ENCODE data around the gene RSPO4. TPM values are rescaled to one million over a fixed set of nuclear protein-coding genes. Genes with fewer than 3 reads are reported as not detected.
A peak's percentile ranks its signal among the peaks of the same experiment; 100 is the strongest.

Gene RSPO4
- total and polyA plus RNA-seq, 2 donors from 2014 or later, result 0.13 to 0.45 TPM

DNA sequence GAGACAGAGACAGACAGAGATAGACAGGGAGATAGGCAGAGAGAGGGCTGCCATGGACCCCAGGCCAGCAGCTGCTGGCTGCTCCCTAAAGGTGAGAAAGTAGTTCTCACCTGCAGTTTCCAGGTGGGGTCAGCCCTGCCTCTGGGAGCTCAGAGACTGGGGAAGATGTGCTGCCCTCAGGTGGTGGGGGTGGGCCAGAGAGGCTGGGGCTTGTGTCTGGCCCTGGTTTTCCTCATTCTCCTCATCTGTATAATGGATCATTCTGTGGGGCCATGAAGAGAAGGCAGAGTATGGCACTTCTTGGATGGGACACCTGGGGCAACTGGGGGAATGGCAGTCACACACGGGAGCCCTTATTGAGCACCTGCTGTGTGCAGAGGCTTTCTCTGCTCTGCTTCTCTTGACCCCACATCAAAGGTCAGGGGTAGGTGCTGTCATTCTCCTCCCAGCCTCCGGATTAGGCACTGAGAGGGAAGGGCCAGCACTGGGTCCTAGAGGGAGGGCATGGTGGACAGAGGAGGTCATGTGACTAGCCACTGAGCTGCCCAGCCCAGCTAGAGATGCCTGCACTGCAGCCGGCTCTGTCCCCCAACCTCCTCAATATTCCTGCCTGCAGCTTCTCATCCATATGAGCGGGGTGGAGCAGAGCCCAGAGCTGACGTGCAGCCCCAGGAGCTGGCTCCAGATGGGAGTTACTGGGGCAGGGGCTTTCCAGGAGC, 90.1 kb downstream of the RSPO4 start:
- H3K9me3 ChIP-seq (ENCODE audit: control insufficient read depth in 2 of 3, insufficient read depth in 1 of 3, low read length in 3 of 3), result no peaks in the 10 kb centered on the region
- H3K36me3 ChIP-seq (ENCODE audit: control insufficient read depth in 2 of 3, insufficient read depth in 3 of 3, low read length in 3 of 3), result no peaks in the 10 kb centered on the region
- H3K4me1 ChIP-seq (ENCODE audit: control insufficient read depth in 2 of 3, insufficient read depth in 2 of 3, low read depth in 1 of 3, low read length in 3 of 3), result no peaks in the 10 kb centered on the region
- no peak overlapping the region for H3K4me3 ChIP-seq (ENCODE audit: low read length in 3 of 3)
- intact Hi-C loops (cut with DNase I), result no loop called here
- H3K27ac ChIP-seq (ENCODE audit: low read depth in 2 of 2, low read length in 2 of 2), result no peak overlapping the region
- H3K27me3 ChIP-seq (ENCODE audit: control insufficient read depth, insufficient read depth, low read length), result no peaks in the 10 kb centered on the region
- H3K9ac ChIP-seq (ENCODE audit: low read length in 3 of 3), result no peak overlapping the region
- DNase-seq (no peak), FAIRE-seq (no peak)
- TF ChIP-seq, protein P1, sequence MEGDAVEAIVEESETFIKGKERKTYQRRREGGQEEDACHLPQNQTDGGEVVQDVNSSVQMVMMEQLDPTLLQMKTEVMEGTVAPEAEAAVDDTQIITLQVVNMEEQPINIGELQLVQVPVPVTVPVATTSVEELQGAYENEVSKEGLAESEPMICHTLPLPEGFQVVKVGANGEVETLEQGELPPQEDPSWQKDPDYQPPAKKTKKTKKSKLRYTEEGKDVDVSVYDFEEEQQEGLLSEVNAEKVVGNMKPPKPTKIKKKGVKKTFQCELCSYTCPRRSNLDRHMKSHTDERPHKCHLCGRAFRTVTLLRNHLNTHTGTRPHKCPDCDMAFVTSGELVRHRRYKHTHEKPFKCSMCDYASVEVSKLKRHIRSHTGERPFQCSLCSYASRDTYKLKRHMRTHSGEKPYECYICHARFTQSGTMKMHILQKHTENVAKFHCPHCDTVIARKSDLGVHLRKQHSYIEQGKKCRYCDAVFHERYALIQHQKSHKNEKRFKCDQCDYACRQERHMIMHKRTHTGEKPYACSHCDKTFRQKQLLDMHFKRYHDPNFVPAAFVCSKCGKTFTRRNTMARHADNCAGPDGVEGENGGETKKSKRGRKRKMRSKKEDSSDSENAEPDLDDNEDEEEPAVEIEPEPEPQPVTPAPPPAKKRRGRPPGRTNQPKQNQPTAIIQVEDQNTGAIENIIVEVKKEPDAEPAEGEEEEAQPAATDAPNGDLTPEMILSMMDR (IDR thresholded peaks at IDR 0.05; ENCODE audit: borderline replicate concordance, extremely low read depth, insufficient read depth), result no peak

DNA sequence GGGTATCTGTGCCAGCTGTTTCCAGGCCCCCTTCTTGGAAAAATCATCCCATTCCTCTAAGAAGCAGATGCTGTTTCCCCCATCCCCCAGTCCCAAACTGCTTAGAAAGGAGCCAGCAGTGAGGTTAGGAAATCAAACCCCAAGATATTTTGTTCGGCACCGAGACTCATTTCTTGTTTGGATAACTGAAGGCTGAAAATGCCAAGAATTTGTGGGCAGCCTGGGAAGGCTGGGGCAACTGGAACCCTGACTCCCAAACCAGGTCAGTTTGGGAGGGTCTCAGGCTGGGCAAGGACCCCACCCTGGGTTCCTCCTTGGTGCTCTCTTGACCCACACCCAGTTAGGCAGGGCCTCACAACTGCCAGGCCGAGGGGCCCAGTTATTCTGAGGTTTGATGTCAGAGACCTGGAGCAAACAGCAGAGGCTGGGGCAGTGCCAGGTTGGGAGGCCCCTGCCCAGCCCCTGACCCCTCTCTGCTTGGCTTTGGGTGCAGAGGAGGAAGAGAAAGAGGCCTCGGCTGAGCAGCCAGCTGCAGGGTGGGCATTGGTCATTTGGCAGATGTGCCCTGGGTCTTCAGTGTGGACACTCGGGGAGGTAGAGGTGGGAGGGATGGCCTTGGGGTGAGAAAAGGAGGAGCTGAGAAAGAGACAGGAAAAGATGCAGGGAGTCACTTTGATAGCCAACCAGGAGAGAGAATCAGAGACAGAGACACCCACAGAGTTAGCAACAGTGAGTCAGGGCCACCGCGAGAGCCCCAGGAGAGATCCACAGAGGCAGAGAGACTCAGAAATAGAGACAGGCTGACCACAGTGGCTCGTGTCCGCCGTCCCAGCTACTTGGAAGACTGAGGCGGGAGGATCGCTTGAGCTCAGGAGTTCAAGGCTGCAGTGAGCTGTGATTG, 91.0 kb downstream of the RSPO4 start:
- no peak for FAIRE-seq
- Histone ChIP-seq H3K4me1 (ENCODE audit: control insufficient read depth in 2 of 3, insufficient read depth in 2 of 3, low read depth in 1 of 3, low read length in 3 of 3) (no peaks in the 10 kb centered on the region), H3K9ac (ENCODE audit: low read length in 3 of 3) (no peak overlapping the region), H3K4me3 (ENCODE audit: low read length in 3 of 3) (no peak overlapping the region), H3K27me3 (ENCODE audit: control insufficient read depth, insufficient read depth, low read length) (no peaks in the 10 kb centered on the region), H3K9me3 (ENCODE audit: control insufficient read depth in 2 of 3, insufficient read depth in 1 of 3, low read length in 3 of 3) (no peaks in the 10 kb centered on the region), H3K36me3 (ENCODE audit: control insufficient read depth in 2 of 3, insufficient read depth in 3 of 3, low read length in 3 of 3) (no peaks in the 10 kb centered on the region), H3K27ac (ENCODE audit: low read depth in 2 of 2, low read length in 2 of 2) (no peak overlapping the region)
- peak in 2 of 5 donors; percentile 5 to 12 for DNase-seq
- TF ChIP-seq, protein P1 (IDR thresholded peaks at IDR 0.05; ENCODE audit: borderline replicate concordance, extremely low read depth, insufficient read depth), result no peak
- intact Hi-C loops (cut with DNase I), result no loop called here

DNA sequence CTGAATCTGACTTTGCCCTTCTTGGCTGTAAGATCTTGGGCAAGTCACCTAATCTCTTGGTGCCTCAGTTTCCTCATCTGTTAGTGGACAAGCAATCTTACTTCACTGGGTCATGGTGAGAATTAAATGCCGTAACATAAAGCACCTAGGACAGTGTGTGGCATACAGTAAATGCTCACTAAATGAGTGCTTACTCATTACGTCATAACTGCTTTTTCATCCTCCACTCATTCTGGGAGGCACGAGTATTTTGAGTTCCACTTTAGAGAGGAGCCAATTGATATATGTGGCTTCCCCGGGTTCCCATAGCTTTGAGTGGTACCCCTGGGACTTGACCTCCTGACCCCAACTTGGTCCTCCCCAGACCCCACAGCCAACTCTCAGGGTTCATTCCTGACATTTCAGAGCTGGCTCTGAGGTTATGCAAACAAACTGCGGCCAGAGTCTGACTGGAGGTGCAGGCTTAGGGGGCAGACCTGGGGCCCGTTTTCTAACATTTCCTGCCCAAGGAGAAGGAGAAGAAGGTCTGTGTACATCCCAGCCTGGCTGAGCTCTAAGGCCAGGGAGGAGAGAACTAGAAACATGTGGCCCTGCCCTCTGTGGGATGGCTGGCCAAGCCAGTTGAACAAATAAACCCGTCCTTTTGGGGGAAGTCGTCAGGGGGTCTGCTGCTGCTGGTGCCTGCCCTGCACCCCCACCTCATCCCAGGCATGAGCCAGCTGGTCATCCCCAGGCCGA, 91.8 kb downstream of the RSPO4 start:
- H3K27ac ChIP-seq (ENCODE audit: low read depth in 2 of 2, low read length in 2 of 2), result no peak overlapping the region
- H3K36me3 ChIP-seq (ENCODE audit: control insufficient read depth in 2 of 3, insufficient read depth in 3 of 3, low read length in 3 of 3), result no peaks in the 10 kb centered on the region
- DNase-seq (peak in 1 of 5 donors; percentile 6), FAIRE-seq (no peak)
- no peaks in the 10 kb centered on the region for H3K9me3 ChIP-seq (ENCODE audit: control insufficient read depth in 2 of 3, insufficient read depth in 1 of 3, low read length in 3 of 3)
- no peaks in the 10 kb centered on the region for H3K4me1 ChIP-seq (ENCODE audit: control insufficient read depth in 2 of 3, insufficient read depth in 2 of 3, low read depth in 1 of 3, low read length in 3 of 3)
- TF ChIP-seq, protein P1 (IDR thresholded peaks at IDR 0.05; ENCODE audit: borderline replicate concordance, extremely low read depth, insufficient read depth), result no peak
- no peaks in the 10 kb centered on the region for H3K27me3 ChIP-seq (ENCODE audit: control insufficient read depth, insufficient read depth, low read length)
- H3K4me3 ChIP-seq (ENCODE audit: low read length in 3 of 3), result no peak overlapping the region
- intact Hi-C loops (cut with DNase I), result no loop called here
- H3K9ac ChIP-seq (ENCODE audit: low read length in 3 of 3), result no peak overlapping the region

All from kidney (tissue), 14 donors.